Medulla oblongata (tissue), 1 donor: ENCODE data around the gene ARHGAP42.

ENCODE experiments used
- DNase-seq: peaks from one replicate; pipeline ENCODE4 v3.0.0-alpha.2; 2015; ENCODE audit errors: extremely low spot score

ARHGAP42 gene

GRCh38 chr11:100800202-100800601, 113.1 kb downstream of the ARHGAP42 start:
- no peak for DNase-seq

DNA sequence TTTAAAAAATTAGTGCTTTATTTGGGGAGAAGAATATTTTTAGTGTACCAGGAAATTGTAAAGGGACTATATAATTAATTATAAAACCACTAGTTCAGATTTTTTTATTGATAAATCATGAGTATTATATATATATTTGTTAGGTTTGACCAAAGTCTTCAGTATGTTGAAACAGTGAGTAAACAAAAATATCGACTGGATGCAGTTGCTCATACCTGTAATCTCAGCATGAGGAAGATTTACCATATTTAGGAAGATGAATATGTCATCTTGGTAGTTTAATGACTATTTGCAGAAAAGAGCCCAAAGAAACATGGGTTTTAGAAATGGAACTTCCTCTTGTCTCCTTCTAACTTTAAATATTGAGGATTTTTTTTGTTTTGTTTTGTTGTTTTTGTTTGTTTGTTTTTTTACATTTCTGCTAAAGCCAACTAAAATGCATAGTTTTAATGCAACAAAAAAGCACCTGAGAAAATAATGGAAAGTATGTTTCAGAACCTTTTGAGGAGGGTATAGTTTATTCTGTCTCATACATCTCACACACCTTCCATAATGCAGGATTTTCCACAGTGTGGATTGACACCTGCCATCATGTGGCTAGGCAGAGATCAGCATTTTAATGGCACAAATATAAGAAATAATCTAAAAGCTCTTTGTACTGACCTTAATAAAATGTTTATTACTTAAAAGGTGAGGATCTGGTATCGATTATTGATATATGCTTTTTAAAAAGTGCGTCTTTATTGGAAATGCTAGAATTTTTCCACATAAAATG, 114.3 kb downstream of the ARHGAP42 start:
- DNase-seq, result no peak

DNA sequence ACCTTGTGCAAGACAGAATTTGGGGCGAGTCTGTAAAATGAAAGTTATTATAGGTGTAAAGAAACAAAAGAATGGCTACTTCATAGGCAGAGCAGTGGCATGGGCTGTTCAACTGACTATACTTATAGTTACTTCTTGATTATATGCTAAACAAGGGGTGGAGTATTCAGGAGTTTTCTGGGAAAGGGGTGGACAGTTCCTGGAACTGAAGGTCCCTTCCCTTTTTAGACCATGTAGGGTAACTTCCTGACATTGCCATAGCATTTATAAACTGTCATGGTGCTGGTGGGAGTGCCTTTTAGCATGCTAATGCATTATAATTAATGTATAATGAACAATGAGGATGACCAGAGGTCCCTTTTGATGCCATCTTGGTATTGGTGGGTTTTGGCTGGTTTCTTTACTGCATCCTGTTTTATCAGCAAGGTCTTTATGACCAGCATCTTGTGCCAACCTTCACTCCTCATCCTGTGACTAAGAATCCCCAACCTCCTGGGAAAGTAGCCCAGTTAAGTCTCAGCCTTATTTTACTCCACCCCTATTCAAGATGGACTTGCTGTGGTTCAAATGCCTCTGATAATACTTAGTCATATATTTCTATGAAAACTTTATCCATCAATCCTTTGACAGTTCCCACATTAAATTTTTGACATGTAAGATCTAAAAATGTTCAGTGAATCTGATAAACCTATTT, 118.6 kb downstream of the ARHGAP42 start:
- DNase-seq, result no peak

- no peak for DNase-seq
Observed at GRCh38 chr11:100806296-100806695, 119.2 kb downstream of the ARHGAP42 start.

GRCh38 chr11:100808904-100809491, 121.9 kb downstream of the ARHGAP42 start:
- DNase-seq, result no peak

DNA sequence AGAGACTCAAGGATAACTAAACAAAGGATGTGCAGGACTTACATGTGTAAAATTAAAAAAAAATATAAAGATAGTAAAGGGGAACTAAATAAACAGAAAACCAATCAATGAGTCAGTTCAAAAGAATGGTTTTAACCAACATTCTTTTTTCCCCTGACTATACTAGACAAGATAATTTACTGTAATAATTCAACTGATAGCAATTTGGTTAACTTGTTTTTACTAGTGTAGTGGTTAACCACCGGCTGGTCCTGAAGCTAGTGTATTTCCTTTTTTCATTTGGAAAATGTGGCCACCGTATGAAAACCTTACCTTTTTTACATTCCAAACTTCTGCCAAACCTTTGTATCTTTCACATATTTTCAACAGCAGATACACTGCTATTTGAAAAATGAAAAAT, 123.1 kb downstream of the ARHGAP42 start:
- DNase-seq, result no peak

DNA sequence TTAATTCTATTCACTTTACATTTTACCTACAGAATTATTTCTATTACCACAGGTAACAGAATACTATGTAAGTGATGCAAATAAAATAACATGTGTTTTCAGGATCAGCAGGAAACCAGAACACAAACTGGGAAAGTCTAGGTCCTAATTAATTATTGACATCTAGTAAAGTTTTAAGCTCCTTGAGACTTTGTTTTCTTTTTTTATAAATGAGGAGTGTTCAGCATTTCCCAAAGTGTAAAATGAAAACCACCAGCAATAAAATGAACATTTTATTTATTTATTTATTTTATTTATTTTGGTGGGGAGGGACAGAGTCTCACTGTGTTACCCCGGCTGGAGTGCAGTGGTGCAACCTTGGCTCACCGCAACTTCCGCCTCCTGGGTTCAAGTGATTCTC, 123.6 kb downstream of the ARHGAP42 start:
- no peak for DNase-seq

- DNase-seq, result no peak
Observed at GRCh38 chr11:100812517-100812916, 125.4 kb downstream of the ARHGAP42 start.

GRCh38 chr11:100815787-100816330, 128.8 kb downstream of the ARHGAP42 start:
- DNase-seq, result no peak

DNA sequence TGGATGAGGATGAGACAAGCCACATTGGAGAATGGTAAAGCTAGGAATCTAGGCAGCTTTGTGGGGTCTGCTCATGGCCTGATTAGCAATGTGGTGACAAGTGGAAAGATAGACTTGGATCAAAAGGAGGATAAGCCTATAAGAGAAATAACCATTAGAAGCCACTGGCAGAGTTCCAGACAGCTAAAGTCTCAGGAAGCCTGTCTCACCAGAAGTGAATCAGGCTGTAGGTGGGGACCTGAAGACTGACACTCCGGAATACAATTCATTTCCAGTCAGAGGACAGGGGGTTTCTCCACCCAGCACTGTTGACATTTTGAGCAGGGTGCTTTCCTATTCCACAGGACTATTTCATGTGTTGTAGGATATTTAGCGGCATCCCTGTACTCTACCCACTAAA, 129.7 kb downstream of the ARHGAP42 start:
- DNase-seq, result no peak

DNA sequence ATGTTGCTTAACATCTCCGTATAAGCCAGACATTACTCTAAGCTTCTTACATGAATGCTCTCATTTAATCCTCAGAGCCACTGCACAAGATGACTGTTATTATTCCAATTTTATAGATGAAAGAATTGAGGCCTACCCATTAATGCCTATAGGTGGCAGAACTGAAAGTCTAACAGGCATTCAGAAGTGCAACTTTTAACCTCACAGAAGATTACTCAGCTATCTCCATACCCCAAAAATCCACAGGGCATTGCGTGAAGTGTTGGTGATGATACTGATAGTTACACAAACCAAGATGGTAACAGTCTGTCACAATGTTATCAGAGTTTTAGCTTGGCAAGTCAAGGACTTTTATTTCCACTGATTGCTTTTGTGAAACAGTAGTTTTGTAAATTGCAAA, 130.5 kb downstream of the ARHGAP42 start:
- DNase-seq, result no peak

DNA sequence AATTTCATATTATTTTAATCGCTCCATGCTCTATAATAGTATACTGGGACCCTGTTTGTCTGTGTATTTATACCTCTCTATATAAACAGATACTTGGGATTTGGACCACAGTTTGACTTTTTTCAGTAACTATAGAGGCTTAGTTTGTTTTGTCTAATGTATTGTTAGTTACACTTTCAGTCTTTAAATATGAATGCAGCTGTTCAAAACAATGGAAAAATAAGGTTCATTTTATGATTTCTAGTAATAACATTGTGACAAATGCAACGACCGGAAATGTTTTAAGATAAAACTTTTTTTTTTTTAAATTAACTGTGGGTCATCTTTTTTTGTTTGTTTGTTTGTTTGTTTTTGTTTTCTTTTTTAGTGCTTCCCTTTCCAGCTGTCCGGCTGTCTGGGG, 133.5 kb downstream of the ARHGAP42 start:
- DNase-seq, result no peak

GRCh38 chr11:100821198-100821597, 134.1 kb downstream of the ARHGAP42 start:
- no peak for DNase-seq

GRCh38 chr11:100823360-100823759, 136.3 kb downstream of the ARHGAP42 start:
- DNase-seq, result no peak

- DNase-seq, result no peak
Observed at GRCh38 chr11:100824041-100824809, 137.1 kb downstream of the ARHGAP42 start.

DNA sequence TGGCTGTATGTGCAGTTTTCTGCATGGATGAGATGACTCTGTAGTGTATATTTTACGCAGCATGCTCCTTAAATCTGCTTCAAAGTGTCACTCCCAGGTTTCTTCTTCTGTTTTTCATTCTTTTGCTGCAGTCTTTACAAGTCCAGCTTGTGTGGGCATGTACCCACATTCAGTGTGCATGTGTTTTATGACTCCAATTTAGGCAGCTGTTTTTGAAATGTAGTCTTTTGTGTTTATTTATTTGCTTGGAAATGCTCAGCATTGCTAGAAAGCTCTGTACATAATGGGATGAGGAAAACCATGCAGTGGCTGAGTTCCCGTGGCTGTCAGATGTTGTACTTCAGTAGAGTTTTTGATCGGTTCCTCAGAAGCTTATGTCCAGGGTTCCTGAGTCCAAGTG, 138.5 kb downstream of the ARHGAP42 start:
- no peak for DNase-seq

DNA sequence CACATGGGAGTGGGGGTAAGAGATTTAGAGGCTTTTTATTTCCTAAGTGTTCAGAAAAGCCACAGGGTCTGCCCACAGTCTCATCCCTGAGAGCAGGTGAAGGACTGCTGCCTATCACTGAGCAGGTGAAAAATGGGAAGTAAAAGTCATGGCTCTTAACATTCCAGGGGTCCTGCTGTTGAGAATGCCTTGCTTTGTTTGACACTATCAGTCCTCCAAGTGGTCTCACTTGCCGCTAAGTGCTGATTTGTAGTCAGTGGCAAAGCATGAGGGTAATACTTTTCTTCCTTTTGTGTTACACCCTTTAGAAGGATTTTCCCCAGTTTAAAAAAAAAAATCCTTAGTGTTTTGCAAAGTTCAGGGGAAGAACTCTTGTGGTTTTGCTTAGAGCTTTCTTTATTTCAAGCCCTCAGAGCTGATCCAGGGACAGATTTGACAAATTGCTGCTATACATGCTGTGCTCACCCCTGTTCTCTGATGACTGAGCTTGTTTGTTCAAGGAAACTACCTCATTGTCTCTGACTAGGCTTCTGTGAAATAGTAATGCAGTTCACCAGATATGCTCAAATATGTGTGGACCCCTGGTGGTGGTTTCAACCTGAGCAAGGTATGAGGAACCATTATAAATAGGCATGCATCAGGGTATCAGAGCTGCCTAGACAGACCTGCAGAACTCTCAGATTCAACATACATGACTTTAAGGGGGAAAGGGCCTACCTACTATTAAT, 141.0 kb downstream of the ARHGAP42 start:
- no peak for DNase-seq

GRCh38 chr11:100830274-100830673, 143.2 kb downstream of the ARHGAP42 start:
- DNase-seq, result no peak

GRCh38 chr11:100830978-100831732, 144.1 kb downstream of the ARHGAP42 start:
- DNase-seq, result no peak

DNA sequence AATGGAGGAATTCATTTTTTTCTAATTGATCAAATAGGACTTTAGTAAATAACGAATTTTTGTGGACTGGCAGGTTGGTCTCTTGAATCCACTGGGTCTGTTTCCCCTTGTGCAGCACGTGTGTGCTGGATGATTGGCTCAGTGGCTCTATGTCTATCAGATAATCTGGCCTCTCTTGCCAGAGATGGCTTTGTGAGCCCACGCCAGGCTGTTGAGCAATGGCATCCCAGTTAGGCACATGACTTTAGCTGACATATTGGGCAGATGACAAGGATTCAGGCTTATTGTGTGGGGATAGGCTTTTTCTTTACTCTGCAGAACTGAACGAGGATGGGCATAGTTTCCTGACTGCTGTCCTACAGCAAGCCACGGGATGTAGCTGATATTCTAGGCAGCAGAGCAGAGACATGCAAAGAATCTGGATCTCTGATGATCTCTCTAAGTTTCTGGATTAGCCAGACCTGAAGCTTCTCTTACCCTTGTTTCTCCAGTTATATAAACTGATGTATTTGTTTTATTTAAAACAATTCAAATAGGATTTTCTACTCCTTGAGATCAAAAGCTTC, 144.9 kb downstream of the ARHGAP42 start:
- no peak for DNase-seq
